Activated CD8-positive, alpha-beta T cell treated with anti-CD3 and anti-CD28 coated beads for 36 hours (primary cell): Measurements from ENCODE around the gene STARD5. TPM values are rescaled to one million over a fixed set of nuclear protein-coding genes. Genes with fewer than 3 reads are reported as not detected.

Source experiments
- ATAC-seq: fragments of 200-7000 bp; cut with Tn5 transposase; one replicate; pipeline ENCODE4 v1.10.0; 2021; ENCODE audit warnings: mild to moderate bottlenecking, moderate library complexity
- CTCF ChIA-PET: fragments of 350-600 bp; sonication (Branson Sonifier 250); formaldehyde crosslinking; loops from one replicate; lab custom pipeline; 2021; ENCODE audit warnings: antibody characterized with exemption; lab: Charles Lee
- POLR2A ChIA-PET: fragments of 350-600 bp; sonication (Branson Sonifier 250); formaldehyde crosslinking; loops from one replicate; lab custom pipeline; 2021; ENCODE audit warnings: antibody characterized with exemption; lab: Charles Lee
- DNase-seq: peaks from one replicate; pipeline ENCODE4 v3.0.0-alpha.2; 2020
- H3K27ac Mint-ChIP-seq: one replicate; pipeline ENCODE4 v1.8.0; 2021; ENCODE audit warnings: mild to moderate bottlenecking, mixed read lengths
- H3K27me3 Mint-ChIP-seq: one replicate; pipeline ENCODE4 v1.8.0; 2021; ENCODE audit warnings: mixed read lengths
- H3K36me3 Mint-ChIP-seq: one replicate; pipeline ENCODE4 v1.8.0; 2021; ENCODE audit warnings: low read depth, mixed read lengths
- H3K4me1 Mint-ChIP-seq: one replicate; pipeline ENCODE4 v1.8.0; 2021; ENCODE audit warnings: low read depth, mixed read lengths
- H3K4me3 Mint-ChIP-seq: one replicate; pipeline ENCODE4 v1.8.0; 2021; ENCODE audit warnings: mild to moderate bottlenecking, moderate library complexity, mixed read lengths
- H3K9me3 Mint-ChIP-seq: one replicate; pipeline ENCODE4 v1.8.0; 2021; ENCODE audit warnings: mixed read lengths
- intact Hi-C: fragments of 100-400 bp; cut with micrococcal nuclease; formaldehyde crosslinking; loops from one replicate; pipeline ENCODE4 v1.10.0; 2022
- total RNA-seq, 2 experiments: library from RNA; stranded (reverse); gene quantifications; one replicate each; pipeline ENCODE4 v1.2.3, GENCODE V29; 2021
- TF ChIP-seq, protein P1 (sequence below): fragments of 200-600 bp; IDR thresholded peaks from one replicate; pipeline ENCODE4 v1.8.0; 2022; ENCODE audit warnings: antibody characterized with exemption, mild to moderate bottlenecking

Gene STARD5
- total RNA-seq, 2 experiments from 2014 or later: 6.7 to 6.9 TPM

- Mint-ChIP-seq H3K4me3 (no peak overlapping the region), H3K9me3 (no peaks in the 10 kb centered on the region), H3K27ac (no peak overlapping the region), H3K36me3 (no peaks in the 10 kb centered on the region), H3K27me3 (no peaks in the 10 kb centered on the region), H3K4me1 (peaks cover 5% of the 10 kb centered on the region)
- CTCF ChIA-PET: interaction anchor here (1.1 kb wide), 1 partner anchor 82 kb away, joined by 3 read pairs; no protein-coding TSS in a partner anchor
- intact Hi-C loops: no loop called here
- POLR2A ChIA-PET: no interaction called here
- no peak for ATAC-seq
- TF ChIP-seq, protein P1, sequence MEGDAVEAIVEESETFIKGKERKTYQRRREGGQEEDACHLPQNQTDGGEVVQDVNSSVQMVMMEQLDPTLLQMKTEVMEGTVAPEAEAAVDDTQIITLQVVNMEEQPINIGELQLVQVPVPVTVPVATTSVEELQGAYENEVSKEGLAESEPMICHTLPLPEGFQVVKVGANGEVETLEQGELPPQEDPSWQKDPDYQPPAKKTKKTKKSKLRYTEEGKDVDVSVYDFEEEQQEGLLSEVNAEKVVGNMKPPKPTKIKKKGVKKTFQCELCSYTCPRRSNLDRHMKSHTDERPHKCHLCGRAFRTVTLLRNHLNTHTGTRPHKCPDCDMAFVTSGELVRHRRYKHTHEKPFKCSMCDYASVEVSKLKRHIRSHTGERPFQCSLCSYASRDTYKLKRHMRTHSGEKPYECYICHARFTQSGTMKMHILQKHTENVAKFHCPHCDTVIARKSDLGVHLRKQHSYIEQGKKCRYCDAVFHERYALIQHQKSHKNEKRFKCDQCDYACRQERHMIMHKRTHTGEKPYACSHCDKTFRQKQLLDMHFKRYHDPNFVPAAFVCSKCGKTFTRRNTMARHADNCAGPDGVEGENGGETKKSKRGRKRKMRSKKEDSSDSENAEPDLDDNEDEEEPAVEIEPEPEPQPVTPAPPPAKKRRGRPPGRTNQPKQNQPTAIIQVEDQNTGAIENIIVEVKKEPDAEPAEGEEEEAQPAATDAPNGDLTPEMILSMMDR: no peak
- no peak for DNase-seq
Observed at GRCh38 chr15:81347910-81348309, 24.0 kb upstream of the STARD5 start.

DNA sequence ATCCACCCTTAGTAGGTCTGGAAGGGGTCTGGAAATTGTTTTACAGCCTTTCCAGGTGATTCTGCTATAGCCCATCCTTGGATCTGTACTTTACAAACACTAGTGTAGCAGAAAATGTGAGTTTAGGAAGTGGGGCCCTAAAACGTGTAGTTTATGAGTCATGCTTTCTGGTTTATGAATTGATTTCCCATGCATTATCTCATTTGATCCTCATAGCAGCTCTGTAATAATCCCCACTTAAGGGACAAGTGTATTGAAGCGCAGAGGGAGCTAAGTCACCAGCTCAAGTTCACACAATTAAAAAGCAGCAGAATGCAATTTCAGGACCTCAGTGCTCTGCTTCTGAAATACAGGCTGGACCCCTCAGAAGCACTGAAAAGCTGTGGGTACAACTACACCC, 22.7 kb upstream of the STARD5 start:
- Mint-ChIP-seq H3K27me3 (no peaks in the 10 kb centered on the region), H3K9me3 (no peaks in the 10 kb centered on the region), H3K27ac (no peak overlapping the region), H3K4me3 (no peak overlapping the region), H3K36me3 (no peaks in the 10 kb centered on the region), H3K4me1 (peaks cover 5% of the 10 kb centered on the region)
- no peak for DNase-seq
- ChIA-PET POLR2A (no interaction called here), CTCF (no interaction called here)
- ATAC-seq: no peak
- TF ChIP-seq, protein P1: no peak
- intact Hi-C loops: no loop called here

DNA sequence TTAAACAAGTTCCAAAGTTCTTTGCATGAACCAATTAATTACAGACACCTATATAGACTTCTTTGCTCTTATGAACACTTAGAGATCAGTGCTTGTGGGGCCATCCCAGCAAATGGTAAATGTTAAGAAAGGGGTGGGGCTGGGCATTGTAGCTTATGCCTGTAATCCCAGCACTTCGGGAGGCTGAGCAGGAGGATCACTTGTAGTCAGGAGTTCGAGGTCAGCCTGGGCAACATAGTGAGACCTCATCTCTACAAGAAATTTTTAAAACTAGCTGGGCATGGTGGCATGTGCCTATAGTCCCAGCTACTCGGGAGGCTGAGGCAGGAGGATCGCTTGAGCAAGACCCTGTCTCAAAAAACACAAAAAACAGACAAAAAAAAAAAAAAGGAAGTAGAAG, 19.4 kb upstream of the STARD5 start:
- peaks cover 5% of the 10 kb centered on the region for H3K4me1 Mint-ChIP-seq
- CTCF ChIA-PET: interaction anchor here (0.6 to 1.6 kb wide), 2 partner anchors 69 to 861 kb away, joined by 3 to 5 read pairs; no protein-coding TSS in a partner anchor
- intact Hi-C loops: no loop called here
- no peak overlapping the region for H3K27ac Mint-ChIP-seq
- DNase-seq (no peak), ATAC-seq (no peak)
- POLR2A ChIA-PET: no interaction called here
- no peaks in the 10 kb centered on the region for H3K9me3 Mint-ChIP-seq
- H3K27me3 Mint-ChIP-seq: no peaks in the 10 kb centered on the region
- no peaks in the 10 kb centered on the region for H3K36me3 Mint-ChIP-seq
- TF ChIP-seq, protein P1: no peak
- no peak overlapping the region for H3K4me3 Mint-ChIP-seq

DNA sequence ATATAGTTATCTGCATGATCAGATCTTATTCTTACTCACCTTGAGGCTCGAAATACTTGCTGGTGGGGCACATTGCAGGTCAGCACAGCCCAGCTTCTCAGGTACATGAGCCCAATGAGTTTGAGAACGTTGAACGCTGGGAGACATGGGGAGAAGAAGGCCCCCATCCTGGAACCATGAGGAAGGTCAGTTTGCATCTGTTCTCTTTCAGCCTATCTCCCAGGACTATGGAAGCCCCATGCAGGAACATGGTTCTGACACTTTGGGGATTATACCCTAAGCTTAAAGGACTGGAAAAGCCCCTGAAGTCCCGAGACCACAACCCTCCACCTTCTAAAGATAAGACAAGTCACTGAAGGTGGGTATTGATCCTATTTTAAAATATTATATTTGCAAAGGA, 17.4 kb upstream of the STARD5 start:
- intact Hi-C loops: no loop called here
- Mint-ChIP-seq H3K27me3 (no peaks in the 10 kb centered on the region), H3K4me1 (peaks cover 3% of the 10 kb centered on the region), H3K9me3 (no peaks in the 10 kb centered on the region), H3K36me3 (no peaks in the 10 kb centered on the region), H3K4me3 (no peak overlapping the region), H3K27ac (no peak overlapping the region)
- POLR2A ChIA-PET: no interaction called here
- DNase-seq: no peak
- TF ChIP-seq, protein P1: no peak
- ATAC-seq: no peak
- CTCF ChIA-PET: interaction anchor here (1.2 to 8.7 kb wide), 3 partner anchors 17 to 76 kb away, joined by 4 to 50 read pairs (median 4); partner anchors contain the start of gene STARD5

DNA sequence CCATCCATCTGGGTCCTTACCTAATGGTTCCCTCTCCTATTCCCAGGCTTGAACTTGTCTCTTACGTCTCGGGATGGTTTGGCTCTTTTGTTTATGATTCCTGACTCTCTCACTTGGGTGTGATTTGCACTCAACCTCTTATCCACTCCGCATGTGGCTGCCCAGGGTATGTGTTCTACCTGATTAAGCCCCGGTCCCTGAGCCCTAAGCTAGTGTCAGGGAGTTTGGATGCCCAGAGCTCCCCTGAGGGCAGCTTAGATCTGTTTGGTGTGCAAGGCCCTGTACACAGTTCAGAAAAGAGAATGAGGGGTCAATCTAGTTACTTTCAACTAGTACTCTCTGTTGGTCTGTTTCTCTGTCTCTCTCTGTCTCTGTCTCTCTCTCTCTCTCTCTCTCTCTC, 15.9 kb upstream of the STARD5 start:
- Mint-ChIP-seq H3K27me3 (no peaks in the 10 kb centered on the region), H3K4me3 (no peak overlapping the region), H3K9me3 (no peaks in the 10 kb centered on the region), H3K4me1 (peaks cover 3% of the 10 kb centered on the region), H3K27ac (no peak overlapping the region), H3K36me3 (no peaks in the 10 kb centered on the region)
- ATAC-seq (no peak), DNase-seq (no peak)
- POLR2A ChIA-PET: no interaction called here
- TF ChIP-seq, protein P1: no peak
- CTCF ChIA-PET: interaction anchor here (1.0 to 8.7 kb wide), 4 partner anchors 61 to 184 kb away, joined by 3 to 50 read pairs (median 6); no protein-coding TSS in a partner anchor
- intact Hi-C loops: no loop called here
